ENCODE data around the gene AREL1.

- TF ChIP-seq EZH2 (IDR thresholded peaks at IDR 0.05; ENCODE audit: low read length): no peak
- no peak for TF ChIP-seq CTCF (optimal IDR thresholded peaks at IDR 0.05 in 1 of 3, IDR thresholded peaks at IDR 0.05 in 1 of 3, conservative IDR thresholded peaks at IDR 0.05 in 1 of 3; ENCODE audit: extremely low read depth in 1 of 3, insufficient read depth in 2 of 3, low read length in 3 of 3)
These were observed 43.4 kb upstream of the AREL1 start for GRCh38 chr14:74756326-74756725.

Data from keratinocyte (primary cell).